IPS DF 4.7 (cell line): ENCODE results near the gene SLC17A7.
"Not testable (repeated sequence)": the region's sequence is repeated elsewhere in the genome, so short reads cannot be mapped to it uniquely, and the experiment has no call there.

ENCODE experiments used
- DNase-seq: peaks from one replicate; pipeline ENCODE4 v3.0.0-alpha.2; 2013; ENCODE audit warnings: low spot score; ENCODE audit errors: extremely low read depth

Gene SLC17A7

DNA sequence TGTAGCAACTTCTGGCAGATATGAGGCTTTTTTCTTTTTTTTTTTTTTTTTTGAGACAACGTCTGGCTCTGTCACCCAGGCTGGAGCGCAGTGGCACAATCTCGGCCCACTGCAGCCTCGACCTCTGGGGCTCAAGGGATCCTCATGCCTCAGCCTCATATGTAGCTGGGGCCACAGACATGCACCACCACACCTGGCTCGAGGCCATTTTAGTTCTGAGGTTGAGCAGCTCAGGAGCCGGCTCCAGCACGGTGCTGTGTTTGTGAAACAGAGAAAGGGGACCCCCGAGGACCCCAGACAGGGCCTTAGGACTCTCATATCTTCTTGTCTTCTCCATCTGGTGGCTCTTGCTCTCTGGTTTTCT is 29.3 kb upstream of the SLC17A7 start:
- no peak for DNase-seq

DNA sequence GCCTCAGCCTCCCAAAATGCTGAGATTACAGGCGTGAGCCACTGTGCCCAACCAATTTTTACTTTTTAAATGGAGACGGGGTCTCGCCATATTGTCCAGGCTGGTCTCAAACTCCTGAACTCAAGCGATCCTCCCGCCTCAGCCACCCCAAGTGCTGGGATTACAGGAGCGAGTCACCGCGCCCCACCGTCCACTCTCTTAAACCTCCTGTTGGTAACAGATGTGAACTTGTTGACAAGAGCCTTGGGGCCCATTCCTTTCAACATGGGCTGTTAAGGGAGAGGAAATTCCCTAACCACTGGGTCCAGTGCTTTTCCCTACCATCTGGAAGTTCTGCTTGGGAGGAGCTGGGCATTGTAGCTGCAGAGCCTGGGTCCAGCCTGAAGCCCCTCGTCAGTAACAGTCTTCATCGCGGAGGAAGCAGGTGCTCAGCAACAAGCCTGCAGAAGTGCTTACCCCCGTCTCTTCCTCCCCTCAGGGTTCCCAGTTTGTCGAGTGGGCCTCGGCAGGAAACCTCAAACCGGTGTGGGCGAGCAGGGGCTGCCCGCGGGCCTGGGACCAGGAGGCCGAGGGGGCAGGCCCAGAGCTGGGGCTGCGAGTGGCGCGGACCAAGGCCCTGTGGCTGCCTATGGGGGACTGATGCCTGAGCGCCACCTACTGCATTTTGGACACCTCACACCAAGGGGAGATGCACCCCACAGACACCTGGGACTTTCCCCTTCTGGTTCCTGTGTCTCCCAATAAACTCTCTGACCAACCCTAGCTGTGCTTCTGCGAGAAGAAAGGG is 28.7 kb upstream of the SLC17A7 start:
- DNase-seq, result no peak

GRCh38 chr19:49468746-49469447 is 27.6 kb upstream of the SLC17A7 start:
- DNase-seq, result peak; percentile 82

DNA sequence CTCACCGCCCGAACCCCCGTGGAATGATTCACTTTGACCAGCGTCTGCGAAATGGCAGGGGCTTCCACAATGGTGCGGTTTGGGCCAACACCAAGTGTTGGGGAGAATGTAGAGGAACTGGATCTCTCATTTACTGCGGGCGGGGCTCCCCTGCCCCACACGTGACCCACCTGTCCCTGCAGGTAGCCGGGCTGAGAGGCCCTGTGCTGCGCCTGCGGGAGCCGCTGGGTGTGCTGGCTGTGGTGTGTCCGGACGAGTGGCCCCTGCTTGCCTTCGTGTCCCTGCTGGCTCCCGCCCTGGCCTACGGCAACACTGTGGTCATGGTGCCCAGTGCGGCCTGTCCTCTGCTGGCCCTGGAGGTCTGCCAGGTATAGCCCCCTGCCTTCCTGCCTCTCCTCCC is 26.9 kb upstream of the SLC17A7 start:
- DNase-seq, result no peak

DNA sequence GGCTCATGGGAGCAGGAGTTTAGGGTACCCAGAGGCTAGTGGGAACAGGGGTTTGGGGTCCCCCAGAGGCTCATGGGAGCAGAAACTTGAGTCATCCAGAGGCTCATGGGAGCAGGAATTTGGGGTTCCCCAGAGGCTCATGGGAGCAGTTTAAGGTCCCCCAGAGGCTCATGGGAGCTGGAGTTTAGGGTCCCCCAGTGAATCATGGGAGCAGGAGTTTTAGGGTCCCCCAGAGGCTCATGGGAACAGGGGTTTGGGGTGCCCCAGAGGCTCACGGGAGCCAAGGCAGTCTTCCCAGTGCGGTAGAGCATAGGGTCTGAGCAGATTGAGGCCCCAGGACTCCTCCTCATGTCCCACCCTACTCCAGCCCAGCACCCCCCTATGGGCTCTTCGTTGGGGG is 24.0 kb upstream of the SLC17A7 start:
- no peak for DNase-seq

- no peak for DNase-seq
Measured at GRCh38 chr19:49463960-49464740, 22.8 kb upstream of the SLC17A7 start.

DNA sequence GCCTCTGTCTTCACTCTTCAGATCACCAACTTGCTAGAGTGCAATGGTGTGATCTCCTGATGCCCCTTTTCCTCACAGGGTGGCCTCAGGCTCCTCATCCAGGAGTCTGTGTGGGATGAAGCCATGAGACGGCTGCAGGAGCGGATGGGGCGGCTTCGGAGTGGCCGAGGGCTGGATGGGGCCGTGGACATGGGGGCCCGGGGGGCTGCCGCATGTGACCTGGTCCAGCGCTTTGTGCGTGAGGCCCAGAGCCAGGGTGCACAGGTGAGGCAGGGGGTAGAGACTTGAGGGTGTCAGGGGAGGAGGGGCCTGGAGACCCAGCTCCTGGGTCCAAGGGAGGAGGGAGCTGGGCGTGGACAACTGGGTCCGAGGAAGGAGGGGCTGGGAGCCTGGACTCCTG is 21.2 kb upstream of the SLC17A7 start:
- no peak for DNase-seq

- DNase-seq, result no peak
Measured at GRCh38 chr19:49461656-49462055, 20.3 kb upstream of the SLC17A7 start.

DNA sequence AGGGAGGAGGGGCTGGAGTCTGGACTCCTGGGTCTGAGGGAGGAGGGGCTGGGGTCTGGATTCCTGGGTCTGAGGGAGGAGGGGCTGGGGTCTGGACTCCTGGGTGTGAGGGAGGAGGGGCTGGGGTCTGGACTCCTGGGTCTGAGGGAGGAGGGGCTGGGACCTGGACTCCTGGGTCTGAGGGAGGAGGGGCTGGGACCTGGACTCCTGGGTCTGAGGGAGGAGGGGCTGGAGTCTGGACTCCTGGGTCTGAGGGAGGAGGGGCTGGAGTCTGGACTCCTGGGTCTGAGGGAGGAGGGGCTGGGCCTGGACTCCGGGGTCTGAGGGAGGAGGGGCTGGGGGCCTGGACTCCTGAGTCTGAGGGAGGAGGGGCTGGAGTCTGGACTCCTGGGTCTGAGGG is 19.8 kb upstream of the SLC17A7 start:
- DNase-seq, result not testable (repeated sequence)

DNA sequence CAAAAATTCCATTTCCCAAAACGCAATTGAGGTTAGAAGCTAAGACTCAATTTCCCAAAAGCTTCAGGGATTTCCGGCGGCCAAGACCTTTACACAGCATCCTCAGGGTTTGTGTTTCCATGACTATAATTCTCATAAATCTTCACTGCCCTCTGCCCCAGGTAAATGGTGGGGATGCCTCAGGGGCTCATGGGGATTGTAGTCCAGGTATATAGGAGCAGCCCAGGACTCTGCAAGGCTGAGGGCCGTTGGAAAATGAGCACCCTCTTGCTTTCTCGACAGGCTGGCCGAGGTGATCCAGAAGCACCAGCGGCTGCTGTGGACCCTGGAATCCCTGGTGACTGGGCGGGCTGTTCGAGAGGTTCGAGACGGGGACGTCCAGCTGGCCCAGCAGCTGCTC is 18.1 kb upstream of the SLC17A7 start:
- no peak for DNase-seq

DNA sequence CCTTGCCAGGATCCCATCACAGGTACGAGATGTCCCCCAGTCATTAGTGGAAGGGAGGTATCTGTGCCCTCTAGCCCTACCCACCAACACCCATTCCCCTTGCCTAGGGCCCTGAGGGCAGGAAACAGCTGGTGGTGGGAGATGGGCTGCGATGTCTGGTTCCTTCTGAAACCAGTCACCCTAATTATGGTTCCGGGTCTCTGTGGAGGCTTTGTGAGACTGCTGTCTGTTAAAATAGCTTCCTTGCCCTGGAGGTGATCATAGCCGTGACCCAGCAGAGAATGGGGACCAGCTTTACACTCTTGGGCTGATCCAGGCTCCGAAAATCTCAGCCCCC is 17.2 kb upstream of the SLC17A7 start:
- DNase-seq, result no peak

DNA sequence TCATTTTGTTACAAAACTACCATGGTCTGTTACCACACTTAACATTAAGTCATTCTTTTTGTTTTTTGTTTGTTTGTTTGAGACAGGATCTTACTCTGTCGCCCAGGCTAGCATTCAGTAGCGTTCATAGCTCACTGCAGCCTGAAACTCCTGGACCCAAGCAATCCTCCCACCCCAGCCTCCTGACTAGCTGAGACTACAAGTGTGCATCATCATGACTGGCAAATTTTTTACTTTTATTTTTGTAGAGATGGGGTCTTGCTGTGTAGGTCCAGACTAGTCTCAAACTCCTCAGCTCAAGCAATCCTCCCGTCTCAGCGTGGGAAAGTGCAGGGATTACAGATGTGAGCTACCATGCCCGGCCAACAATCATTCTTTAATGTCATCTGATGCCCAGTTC is 15.0 kb upstream of the SLC17A7 start:
- DNase-seq, result no peak

GRCh38 chr19:49455773-49456172 is 14.4 kb upstream of the SLC17A7 start:
- DNase-seq, result no peak

- DNase-seq, result no peak
Measured at GRCh38 chr19:49453757-49454240, 12.5 kb upstream of the SLC17A7 start.

GRCh38 chr19:49453013-49453756 is 11.9 kb upstream of the SLC17A7 start, which contains the start of gene ALDH16A1:
Gene ALDH16A1, plus strand, starts transcription at chr19:49453225. Its CDS starts 107 bp downstream, at chr19:49453332.
- DNase-seq, result no peak

DNA sequence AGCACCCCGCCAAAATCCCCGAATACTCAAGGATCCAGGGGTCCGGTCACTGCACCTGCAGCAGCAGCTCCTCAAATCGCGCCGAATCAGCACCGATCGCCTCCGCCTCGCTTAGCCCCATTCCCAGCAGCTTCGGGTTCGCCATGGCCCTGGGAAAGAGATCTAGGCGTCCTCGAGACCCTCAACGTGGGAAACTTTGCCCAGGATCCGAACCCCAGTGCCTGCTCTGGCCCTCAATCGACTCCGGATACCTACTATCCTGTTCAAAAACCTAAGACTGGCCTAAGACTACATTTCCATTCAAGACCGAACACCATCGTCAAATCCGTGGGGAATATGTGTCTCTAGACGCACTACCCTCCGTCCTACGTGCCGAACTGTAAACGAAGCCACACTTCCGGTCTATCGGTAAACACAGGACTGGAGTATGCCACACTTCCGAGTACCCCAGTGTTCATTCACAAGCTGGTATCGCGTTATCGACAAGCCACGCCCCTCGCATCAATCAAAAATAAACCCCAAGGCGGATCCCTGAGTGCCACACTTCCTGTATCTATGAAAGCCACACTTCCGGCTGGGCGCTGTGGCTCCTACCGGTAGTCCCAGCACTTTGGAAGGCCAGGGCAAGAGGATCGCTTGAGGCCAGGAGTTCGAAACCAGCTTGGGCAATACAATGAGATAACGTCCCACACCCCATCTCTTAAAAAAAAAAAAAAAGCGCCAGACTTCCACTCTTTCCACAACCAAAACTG is 10.3 kb upstream of the SLC17A7 start, which contains the start of gene PIH1D1:
PIH1D1 (minus strand) TSS at position 385 of the 752 bp plus-strand sequence; CDS start at position 145, 240 bp downstream.
- DNase-seq, result peak; percentile 100

DNA sequence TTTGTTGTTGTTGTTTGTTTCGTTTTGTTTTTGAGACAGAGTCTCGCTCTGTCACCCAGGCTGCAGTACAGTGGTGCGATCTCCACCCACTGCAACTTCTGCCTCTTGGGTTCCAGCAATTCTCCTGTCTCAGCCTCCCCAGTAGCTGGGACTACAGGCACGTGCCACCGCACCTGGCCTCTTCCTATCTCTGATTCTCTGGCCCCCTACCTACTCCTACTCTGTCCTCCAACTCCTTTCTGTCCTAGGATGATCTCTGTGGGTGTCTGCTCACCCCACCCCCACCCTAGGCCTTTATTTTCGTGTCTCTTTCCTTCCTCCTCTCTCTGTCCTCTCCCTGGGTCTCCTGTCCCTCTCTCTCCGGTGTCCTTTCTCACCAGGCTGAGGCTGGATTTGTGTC is 9.1 kb upstream of the SLC17A7 start:
- no peak for DNase-seq

DNA sequence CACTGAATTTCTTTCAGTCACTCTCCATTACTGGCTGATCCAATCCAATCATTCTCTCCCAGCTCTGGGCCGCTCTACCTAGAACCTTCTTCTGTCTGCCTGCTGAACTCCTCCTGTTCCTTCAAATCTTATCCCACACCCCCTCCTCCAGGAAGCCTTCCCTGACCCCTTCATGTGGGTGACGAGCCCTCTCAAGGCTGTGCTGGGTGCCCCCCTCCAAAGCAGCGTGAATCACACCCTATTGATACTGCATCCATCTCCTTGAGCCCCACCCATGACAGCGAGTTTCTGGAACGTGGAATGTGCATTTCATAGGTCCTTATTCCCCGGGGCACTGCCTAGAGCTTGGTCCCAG is 7.1 kb upstream of the SLC17A7 start:
- DNase-seq, result no peak

- DNase-seq, result no peak
Measured at GRCh38 chr19:49447485-49448431, 6.4 kb upstream of the SLC17A7 start.
